ENCODE measurements around the gene ATR.

DNA sequence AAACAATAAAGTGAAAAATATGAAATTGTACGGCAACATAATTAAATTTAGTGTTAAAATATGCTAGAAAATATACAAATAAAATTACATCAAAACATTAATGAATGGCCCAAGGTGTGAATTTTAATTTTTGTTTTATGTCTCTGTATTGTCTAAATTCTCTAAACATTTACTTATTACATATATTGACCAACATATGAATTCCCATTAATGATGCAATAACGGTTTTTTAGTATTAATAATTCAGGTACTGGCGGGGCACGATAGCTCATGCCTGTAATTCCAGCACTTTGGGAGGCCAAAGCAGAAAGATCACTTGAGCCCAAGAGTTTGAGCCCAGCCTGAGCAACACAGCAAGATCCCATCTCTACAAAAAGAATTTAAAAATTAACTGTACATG lies 110.1 kb downstream of the ATR start:
- TF ChIP-seq POLR2AphosphoS5 (IDR thresholded peaks at IDR 0.05; ENCODE audit: low read depth, low read length) (no peak), TAF1 (IDR thresholded peaks at IDR 0.05; ENCODE audit: borderline replicate concordance, insufficient read depth, low read length) (no peak), REST (IDR thresholded peaks at IDR 0.05; ENCODE audit: insufficient read depth in 1 of 2, low read depth in 2 of 2, low read length in 2 of 2) (no peak)

All from PFSK-1 (cell line).